ENCODE results near the gene SLC16A4. TPM values are rescaled to one million over a fixed set of nuclear protein-coding genes. Genes with fewer than 3 reads are reported as not detected.
"Not testable (repeated sequence)": the region's sequence is repeated elsewhere in the genome, so short reads cannot be mapped to it uniquely, and the experiment has no call there.

SLC16A4 gene
- total RNA-seq, 1 experiment from 2014 or later = 31.0 TPM

GRCh38 chr1:110409316-110409715 lies 18.5 kb upstream of the SLC16A4 start:
- no peak for DNase-seq (ENCODE audit: low spot score)

DNA sequence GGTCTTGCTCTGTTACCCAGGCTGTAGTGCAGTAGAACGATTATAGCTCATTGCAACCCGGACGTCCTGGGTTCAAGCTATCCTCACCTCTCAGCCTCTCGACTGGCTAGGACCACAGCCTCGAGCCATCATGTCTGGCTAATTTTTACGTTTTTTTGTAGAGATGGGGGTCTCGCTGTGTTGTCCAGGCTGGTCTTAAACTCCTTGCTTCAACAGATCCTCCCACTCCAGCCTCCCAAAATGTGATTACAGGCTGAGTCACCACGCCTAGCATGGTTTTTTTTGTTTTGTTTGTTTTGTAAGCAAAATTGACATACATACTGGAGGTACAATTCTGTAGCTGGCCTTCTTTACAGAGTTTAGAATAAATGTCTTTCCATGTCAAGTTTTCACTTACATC lies 17.7 kb upstream of the SLC16A4 start:
- DNase-seq (ENCODE audit: low spot score) = no peak

DNA sequence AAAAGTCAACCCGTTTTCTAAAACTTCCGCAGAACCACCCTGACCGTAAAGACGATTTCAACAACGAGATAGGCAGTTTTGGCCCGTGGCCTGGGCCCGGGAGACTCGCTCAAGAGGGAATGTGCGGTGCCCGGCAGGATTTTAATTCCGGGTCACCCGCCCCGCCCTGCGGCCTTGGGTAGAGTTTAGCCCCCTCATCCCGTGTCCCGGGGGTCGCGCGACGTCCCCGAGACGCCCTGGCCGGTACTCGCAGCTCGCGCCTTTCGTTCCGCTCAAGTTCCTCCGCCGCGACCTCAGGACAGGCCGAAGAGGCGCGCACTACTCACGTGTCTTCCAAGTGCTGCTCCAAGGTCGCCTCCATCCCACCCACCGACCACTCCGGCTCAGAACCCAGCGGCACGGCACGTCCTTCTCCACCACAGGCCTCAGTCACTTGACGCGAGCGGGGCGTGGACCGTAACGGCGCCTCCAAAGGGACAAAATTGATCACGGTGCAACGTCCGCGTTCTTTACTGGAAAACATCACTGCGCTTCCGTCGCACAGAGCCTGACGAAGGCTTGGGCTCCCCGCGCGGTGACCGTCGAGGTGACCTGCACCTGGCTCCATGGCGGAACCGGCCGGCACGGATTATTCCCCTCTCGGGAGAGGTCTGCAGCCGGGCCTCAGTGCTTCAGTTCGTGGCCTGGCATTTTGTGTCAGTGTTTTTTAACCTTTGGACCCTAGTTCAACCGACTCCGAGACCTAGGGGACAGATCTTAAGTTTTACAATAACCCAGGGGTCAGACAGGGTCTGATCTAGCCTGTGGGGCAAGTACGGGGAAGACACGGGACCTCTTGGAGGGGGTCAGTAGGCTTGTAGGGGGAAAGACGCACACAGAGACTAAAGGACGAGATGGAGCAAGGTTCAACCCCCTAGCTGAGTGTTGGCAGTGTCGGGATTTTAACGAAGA lies 16.7 kb upstream of the SLC16A4 start, which contains the start of gene LAMTOR5:
LAMTOR5 (minus strand) TSS at position 435 of the 951 bp plus-strand sequence; CDS start at position 361, 74 bp downstream.
- peak; percentile 85 for DNase-seq (ENCODE audit: low spot score)

- not testable (repeated sequence) for DNase-seq (ENCODE audit: low spot score)
Observed at GRCh38 chr1:110406407-110406806, 15.6 kb upstream of the SLC16A4 start.

GRCh38 chr1:110404401-110404800 lies 13.6 kb upstream of the SLC16A4 start:
- DNase-seq (ENCODE audit: low spot score) = no peak

DNA sequence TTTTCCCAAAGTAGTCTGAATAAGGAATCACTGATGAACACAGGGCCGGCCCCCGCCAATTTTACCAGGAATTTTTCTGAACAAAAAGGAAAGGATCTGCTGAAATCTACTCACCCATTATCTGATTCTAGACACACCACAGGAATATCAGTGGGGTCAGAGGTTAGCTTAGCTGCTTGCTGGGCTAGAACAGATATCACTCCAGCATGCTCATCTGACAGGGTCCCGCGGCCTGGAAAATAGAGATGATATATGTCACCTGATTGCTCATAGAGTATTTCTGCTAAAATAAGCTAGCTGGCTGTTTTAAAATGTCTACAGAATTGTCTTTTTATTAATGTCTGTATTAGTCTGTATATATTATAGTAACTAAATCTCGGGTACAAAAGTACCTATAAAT lies 13.0 kb upstream of the SLC16A4 start:
- no peak for DNase-seq (ENCODE audit: low spot score)

DNA sequence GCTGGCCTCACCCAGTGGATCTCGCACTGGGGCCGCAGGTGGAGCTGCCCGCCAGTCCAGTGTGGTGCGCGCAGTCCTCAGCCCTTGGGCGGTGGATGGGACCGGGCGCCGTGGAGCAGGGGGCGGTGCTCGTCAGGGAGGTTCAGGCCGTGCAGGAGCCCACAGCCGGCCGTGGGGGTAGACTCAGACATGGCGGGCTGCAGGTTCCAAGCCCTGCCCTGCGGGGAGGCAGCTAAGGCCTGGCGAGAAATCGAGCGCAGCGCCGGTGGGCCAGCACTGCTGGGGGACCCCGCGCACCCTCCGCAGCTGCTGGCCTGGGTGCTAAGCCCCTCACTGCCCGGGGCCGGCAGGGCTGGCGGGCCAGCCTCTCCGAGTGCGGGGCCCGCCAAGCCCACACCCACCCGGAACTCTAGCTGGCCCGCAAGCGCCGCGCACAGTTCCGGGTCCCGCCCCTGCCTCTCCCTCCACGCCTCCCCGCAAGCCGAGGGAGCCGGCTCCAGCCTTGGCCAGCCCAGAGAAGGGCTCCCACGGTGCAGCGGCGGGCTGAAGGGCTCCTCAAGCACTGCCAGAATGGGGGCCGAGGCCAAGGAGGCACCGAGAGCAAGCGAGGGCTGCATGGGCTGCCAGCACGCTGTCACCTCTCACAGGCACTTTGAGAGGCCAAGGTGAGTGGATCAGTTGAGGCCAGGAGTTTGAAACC lies 5.6 kb upstream of the SLC16A4 start:
- not testable (repeated sequence) for DNase-seq (ENCODE audit: low spot score)

DNA sequence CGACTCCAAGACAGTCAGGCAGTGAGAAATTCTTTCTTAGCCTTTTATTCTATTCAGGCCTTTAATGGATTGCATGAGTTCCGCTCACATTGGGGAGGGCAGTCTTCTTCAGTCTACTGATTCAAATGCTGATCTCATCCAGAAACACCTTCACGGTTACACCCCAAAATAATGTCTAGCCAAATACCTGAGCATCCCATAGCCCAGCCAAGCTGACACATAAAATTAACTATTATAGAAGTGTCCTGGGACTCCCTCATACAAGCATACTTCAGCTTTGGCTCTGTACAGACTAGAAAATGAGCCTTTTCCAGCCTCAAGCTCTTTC lies 3.6 kb upstream of the SLC16A4 start:
- DNase-seq (ENCODE audit: low spot score) = no peak

GRCh38 chr1:110393691-110394492 lies 3.1 kb upstream of the SLC16A4 start:
- peak; percentile 63 for DNase-seq (ENCODE audit: low spot score)

- no peak for DNase-seq (ENCODE audit: low spot score)
Observed at GRCh38 chr1:110393286-110393685, 2.5 kb upstream of the SLC16A4 start.

GRCh38 chr1:110390096-110390495 lies 730 bp downstream of the SLC16A4 start:
- peak; percentile 62 for DNase-seq (ENCODE audit: low spot score)

DNA sequence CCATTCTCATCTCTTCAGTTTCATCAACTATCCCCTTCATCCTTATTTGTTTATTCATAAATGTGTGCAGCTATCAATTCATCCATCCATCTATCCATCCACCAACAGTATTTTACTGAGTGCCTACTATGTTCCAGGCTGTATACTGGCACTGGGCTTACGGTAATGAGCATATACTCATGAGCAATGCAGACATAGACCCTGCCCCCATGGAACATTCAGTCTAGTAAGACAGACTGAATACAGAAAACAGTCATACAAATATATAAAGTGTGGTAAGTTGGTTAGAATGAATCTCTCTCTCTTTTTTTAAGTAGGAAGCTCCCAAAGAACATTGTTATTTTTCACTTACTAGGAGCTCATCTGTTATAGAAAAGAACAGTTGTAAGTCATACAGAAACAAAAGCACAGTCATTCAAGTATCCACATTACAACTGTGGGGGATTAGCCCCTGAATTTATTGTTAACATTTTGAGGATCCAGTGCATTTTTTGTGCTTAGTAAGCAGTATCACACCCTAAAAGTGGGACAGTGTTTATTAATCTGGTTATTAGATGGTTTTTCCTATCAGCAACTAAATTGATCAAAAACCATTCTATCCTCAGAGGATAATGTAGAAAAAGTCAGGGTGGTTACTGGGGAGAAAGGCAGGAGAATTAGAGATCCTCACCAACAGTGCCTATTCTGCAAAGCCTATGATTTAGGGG lies 3.6 kb downstream of the SLC16A4 start:
- no peak for DNase-seq (ENCODE audit: low spot score)

DNA sequence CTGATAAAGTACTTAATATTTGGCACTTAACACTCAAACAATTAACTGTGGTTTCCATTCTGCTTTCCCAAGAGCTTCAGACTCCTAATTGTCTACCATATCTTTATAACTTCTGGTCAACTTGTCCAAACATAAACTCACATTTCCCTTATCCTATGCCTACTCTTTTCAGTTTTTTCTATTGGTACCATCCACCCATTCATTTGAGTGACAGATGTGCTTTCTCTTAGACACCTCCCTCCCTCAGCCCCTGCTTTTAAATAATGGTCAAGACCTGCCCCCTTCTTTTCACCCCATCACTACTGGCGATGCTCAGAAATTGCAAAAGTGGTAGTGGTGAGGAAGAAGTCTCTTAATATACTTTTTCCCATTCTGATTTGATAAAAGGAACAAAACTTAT lies 5.5 kb downstream of the SLC16A4 start:
- no peak for DNase-seq (ENCODE audit: low spot score)

GRCh38 chr1:110384581-110385321 lies 6.1 kb downstream of the SLC16A4 start:
- no peak for DNase-seq (ENCODE audit: low spot score)

DNA sequence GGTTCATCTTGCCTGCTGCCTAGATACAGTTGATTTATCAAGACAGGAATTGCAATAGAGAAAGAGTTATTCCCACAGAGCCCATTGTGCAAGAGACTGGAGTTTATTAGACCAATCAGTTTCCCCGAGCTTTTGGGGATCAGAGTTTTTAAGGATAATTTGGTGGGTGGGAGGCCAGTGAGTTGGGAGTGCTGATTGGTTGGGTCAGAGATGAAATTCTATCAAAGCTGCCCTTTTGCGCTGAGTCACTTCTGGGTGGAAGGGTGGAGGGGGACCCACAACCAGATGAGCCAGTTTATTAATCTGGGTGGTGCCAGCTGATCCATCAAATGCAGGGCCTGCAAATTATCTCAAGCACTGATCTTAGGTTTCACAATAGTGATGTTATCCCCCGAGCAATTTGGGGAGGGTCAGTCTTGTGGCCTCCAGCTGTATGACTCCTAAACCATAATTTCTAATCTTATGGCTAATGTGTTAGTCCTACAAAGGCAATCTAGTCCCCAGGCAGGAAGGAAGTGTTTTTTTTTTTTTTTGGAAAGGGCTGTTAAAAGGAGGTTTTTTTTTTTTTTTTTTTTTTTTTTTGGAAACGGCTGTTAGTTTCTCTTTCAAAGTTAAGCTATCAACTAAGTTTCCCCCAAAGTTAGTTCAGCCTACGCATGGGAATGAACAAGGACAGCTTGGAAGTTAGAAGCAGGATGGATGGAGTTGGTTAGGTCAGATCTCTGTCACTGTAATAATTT lies 7.4 kb downstream of the SLC16A4 start:
- DNase-seq (ENCODE audit: low spot score) = no peak

- DNase-seq (ENCODE audit: low spot score) = no peak
Observed at GRCh38 chr1:110380672-110381283, 10.0 kb downstream of the SLC16A4 start.

- DNase-seq (ENCODE audit: low spot score) = no peak
Observed at GRCh38 chr1:110375490-110375889, 15.3 kb downstream of the SLC16A4 start.

DNA sequence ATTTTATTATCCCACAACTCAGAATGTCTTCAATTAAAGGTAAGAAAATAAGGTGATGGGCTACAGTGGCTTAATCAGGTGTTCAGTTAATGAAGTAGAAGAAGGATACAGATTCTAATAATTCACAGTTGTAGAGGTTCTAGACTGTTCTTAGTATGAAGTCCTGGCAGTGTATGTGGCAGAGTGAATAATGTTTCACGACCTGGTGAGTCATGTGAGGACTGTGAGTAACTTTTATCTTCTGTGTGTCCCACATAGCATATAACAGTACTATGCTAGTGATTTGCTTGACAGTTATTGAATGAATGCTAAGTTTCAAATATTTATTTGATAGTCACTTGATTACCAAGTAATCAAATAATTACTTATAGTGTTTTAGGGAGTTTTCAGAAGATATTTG lies 20.0 kb downstream of the SLC16A4 start:
- peak; percentile 36 for DNase-seq (ENCODE audit: low spot score)

DNA sequence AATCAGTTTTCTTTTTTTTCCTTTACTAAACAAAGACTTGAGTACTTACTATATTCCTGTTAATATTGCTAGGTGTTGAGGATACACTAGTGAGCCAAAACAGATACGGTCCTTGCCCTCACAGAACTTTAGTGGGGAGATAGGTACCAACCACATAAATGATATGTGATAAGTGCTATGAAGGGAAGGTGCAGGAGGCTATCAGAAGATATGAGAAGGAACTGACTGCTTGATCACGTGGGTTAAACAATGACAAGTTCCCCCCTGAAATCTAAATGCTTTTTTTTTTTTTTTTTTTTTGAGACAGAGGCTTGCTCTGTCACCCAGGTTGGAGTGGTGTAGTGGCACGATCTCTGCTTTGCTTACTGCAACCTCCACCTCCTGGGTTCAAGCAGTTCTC lies 26.6 kb downstream of the SLC16A4 start:
- no peak for DNase-seq (ENCODE audit: low spot score)

- DNase-seq (ENCODE audit: low spot score) = no peak
Observed at GRCh38 chr1:110361856-110362255, 29.0 kb downstream of the SLC16A4 start.
